Measurements from ENCODE around the gene SIL1. TPM values are rescaled to one million over a fixed set of nuclear protein-coding genes. Genes with fewer than 3 reads are reported as not detected.
"Not testable (repeated sequence)": the region's sequence is repeated elsewhere in the genome, so short reads cannot be mapped to it uniquely, and the experiment has no call there.

SIL1 gene
- polyA plus RNA-seq, 2 donors = 27.2 to 31.7 TPM

GRCh38 chr5:139179778-139180513 lies 18.2 kb downstream of the SIL1 start:
- WGBS, 2 donors = 65 to 68% methylated on average over 8 of the region's 8 CpGs
- H3K4me3 ChIP-seq (ENCODE audit: low read depth in 1 of 2, low read length in 2 of 2); H3K4me1 ChIP-seq (ENCODE audit: control insufficient read depth in 2 of 2, insufficient read depth in 2 of 2, low read length in 1 of 2); H3K27me3 ChIP-seq (ENCODE audit: control insufficient read depth in 1 of 2, insufficient read depth in 2 of 2, low read length in 2 of 2); H3K9me3 ChIP-seq (ENCODE audit: control insufficient read depth in 2 of 2, insufficient read depth in 1 of 2, low read depth in 1 of 2, low read length in 1 of 2); H3K36me3 ChIP-seq (ENCODE audit: control insufficient read depth in 2 of 2, insufficient read depth in 2 of 2, low read length in 1 of 2); H3K27ac ChIP-seq (ENCODE audit: low read depth in 2 of 2, low read length in 1 of 2): not testable (repeated sequence)

DNA sequence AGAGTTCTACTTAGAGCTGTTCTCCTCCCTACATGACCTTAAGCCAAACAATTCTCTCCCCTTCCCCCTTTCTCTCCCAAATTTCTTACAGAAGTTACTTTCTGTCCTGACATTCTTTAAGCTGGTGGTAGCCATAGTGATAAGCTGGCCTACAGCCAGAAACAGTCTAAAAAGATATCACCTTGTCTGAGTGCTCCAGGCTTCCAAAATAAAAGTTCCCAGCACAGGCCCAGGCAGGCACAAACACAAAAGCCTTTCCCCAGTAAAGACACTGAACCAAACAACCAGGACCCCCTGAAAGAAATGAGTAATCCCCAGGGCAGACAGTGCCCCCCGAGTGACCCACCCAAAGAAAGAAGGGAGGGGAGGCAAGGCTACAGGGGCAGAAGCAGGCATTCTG lies 19.2 kb downstream of the SIL1 start:
- peak overlapping the region in 1 of 2 donors; percentile 54 for H3K27ac ChIP-seq (ENCODE audit: low read depth in 2 of 2, low read length in 1 of 2)
- no peak overlapping the region for H3K4me3 ChIP-seq (ENCODE audit: low read depth in 1 of 2, low read length in 2 of 2)
- peaks cover 3 to 4% of the 10 kb centered on the region in 2 donors for H3K4me1 ChIP-seq (ENCODE audit: control insufficient read depth in 2 of 2, insufficient read depth in 2 of 2, low read length in 1 of 2)
- no peaks in the 10 kb centered on the region for H3K9me3 ChIP-seq (ENCODE audit: control insufficient read depth in 2 of 2, insufficient read depth in 1 of 2, low read depth in 1 of 2, low read length in 1 of 2)
- no peaks in the 10 kb centered on the region for H3K27me3 ChIP-seq (ENCODE audit: control insufficient read depth in 1 of 2, insufficient read depth in 2 of 2, low read length in 2 of 2)
- H3K36me3 ChIP-seq (ENCODE audit: control insufficient read depth in 2 of 2, insufficient read depth in 2 of 2, low read length in 1 of 2) = no peaks in the 10 kb centered on the region
- 27 to 41% methylated on average over 1 of the region's 1 CpG for WGBS, 2 donors

DNA sequence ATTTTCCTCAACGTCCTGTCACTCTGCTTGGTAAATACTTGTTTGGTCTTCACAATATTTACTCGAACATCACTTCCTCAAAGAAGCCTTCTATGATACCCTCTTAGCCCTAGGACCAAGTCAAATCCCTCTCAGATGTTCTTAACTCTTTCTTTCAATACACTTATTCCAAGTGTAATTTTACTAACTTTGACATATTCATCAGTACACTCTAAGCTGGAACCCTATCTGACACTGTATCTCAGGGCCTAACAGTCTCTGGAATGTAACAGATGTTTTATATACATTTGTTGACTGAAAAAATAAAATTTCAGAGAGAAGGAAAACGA lies 19.6 kb downstream of the SIL1 start:
- 25 to 26% methylated on average over 3 of the region's 3 CpGs for WGBS, 2 donors
- no peak overlapping the region for H3K4me3 ChIP-seq (ENCODE audit: low read depth in 1 of 2, low read length in 2 of 2)
- no peaks in the 10 kb centered on the region for H3K27me3 ChIP-seq (ENCODE audit: control insufficient read depth in 1 of 2, insufficient read depth in 2 of 2, low read length in 2 of 2)
- H3K4me1 ChIP-seq (ENCODE audit: control insufficient read depth in 2 of 2, insufficient read depth in 2 of 2, low read length in 1 of 2) = peaks cover 3 to 4% of the 10 kb centered on the region in 2 donors
- no peaks in the 10 kb centered on the region for H3K9me3 ChIP-seq (ENCODE audit: control insufficient read depth in 2 of 2, insufficient read depth in 1 of 2, low read depth in 1 of 2, low read length in 1 of 2)
- no peaks in the 10 kb centered on the region for H3K36me3 ChIP-seq (ENCODE audit: control insufficient read depth in 2 of 2, insufficient read depth in 2 of 2, low read length in 1 of 2)
- no peak overlapping the region for H3K27ac ChIP-seq (ENCODE audit: low read depth in 2 of 2, low read length in 1 of 2)

DNA sequence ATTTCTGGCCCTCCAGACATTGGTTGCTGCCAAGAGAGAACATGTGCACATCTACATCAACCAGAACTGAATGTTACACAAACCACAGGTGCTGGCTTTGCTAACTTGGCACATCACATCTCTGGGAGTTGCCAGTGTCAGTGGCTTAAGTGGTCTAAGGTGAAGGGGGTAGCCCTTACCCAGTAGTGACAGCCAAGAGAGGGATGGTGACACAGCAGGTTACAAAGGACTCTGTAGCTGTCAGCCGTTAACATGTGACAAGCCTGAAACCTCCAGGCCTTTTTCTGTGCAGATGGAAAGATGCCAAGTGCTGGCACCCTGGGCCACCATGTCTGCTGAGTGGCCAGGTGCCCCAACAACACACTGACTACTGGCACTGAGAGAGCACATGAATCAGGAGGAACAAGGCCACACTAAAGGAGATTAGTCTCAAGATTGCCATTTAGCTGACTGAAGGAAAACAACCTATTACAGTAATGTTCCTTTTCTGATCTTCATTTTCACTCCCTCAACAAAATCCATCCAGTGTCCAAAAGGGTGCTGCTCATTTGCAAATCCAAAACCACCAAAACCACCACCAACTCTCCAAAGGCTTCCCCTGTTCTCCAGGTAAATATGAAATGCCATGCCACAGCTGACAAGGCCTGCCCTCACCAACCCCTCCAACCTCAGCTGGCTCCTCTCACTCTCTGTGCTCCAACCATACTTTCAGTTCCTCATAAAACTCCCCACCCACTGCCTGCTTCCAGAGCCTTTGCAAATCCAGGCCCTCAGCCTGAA lies 20.2 kb downstream of the SIL1 start:
- Histone ChIP-seq H3K4me1 (ENCODE audit: control insufficient read depth in 2 of 2, insufficient read depth in 2 of 2, low read length in 1 of 2) (peaks cover 3 to 4% of the 10 kb centered on the region in 2 donors), H3K4me3 (ENCODE audit: low read depth in 1 of 2, low read length in 2 of 2) (no peak overlapping the region)

DNA sequence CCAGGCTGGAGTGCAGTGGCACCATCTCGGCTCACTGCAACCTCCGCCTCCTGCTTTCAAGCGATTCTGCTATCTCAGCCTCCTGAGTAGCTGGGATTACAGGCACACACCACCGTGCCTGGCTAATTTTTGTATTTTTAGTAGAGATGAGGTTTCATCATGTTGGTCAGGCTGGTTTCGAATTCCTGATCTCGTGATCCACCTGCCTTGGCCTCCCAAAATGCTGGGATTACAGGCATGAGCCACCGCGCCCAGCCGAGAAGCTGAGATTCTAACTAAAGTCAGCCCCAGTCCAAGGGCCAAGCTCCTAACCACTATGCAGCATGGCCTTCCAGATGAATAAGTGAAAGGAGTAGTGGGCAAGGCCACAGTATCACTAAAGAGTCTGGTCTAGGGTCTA lies 20.9 kb downstream of the SIL1 start:
- not testable (repeated sequence) for H3K9me3 ChIP-seq (ENCODE audit: control insufficient read depth in 2 of 2, insufficient read depth in 1 of 2, low read depth in 1 of 2, low read length in 1 of 2); H3K36me3 ChIP-seq (ENCODE audit: control insufficient read depth in 2 of 2, insufficient read depth in 2 of 2, low read length in 1 of 2); H3K4me3 ChIP-seq (ENCODE audit: low read depth in 1 of 2, low read length in 2 of 2); H3K27ac ChIP-seq (ENCODE audit: low read depth in 2 of 2, low read length in 1 of 2); H3K27me3 ChIP-seq (ENCODE audit: control insufficient read depth in 1 of 2, insufficient read depth in 2 of 2, low read length in 2 of 2); H3K4me1 ChIP-seq (ENCODE audit: control insufficient read depth in 2 of 2, insufficient read depth in 2 of 2, low read length in 1 of 2)
- WGBS, 2 donors = 97 to 100% methylated on average over 9 of the region's 9 CpGs

More for the DNA sequence above, 20.2 kb downstream of the SIL1 start:
- no peaks in the 10 kb centered on the region for H3K9me3 ChIP-seq (ENCODE audit: control insufficient read depth in 2 of 2, insufficient read depth in 1 of 2, low read depth in 1 of 2, low read length in 1 of 2)
- no peak overlapping the region for H3K27ac ChIP-seq (ENCODE audit: low read depth in 2 of 2, low read length in 1 of 2)
- 35 to 52% methylated on average over 1 of the region's 1 CpG for WGBS, 2 donors
- H3K36me3 ChIP-seq (ENCODE audit: control insufficient read depth in 2 of 2, insufficient read depth in 2 of 2, low read length in 1 of 2) = no peaks in the 10 kb centered on the region
- H3K27me3 ChIP-seq (ENCODE audit: control insufficient read depth in 1 of 2, insufficient read depth in 2 of 2, low read length in 2 of 2) = no peaks in the 10 kb centered on the region

DNA sequence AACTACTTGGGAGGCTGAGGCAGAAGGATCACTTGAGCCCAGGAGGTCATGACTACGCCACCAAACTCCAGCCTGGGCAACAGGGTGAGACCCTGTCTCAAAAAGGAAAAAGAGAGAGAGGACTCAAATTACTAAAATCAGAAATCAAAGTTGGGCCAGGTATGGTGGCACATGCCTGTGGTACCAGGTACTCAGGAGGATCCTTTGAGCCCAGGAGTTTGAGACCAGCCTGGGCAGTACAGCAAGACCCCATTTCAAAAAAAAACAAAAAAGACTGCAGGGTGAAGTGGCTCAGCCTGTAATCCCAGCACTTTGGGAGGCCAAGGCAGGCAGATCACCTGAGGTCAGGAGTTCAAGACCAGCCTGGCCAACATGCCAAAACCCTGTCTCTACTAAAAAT lies 23.8 kb downstream of the SIL1 start:
- H3K9me3 ChIP-seq (ENCODE audit: control insufficient read depth in 2 of 2, insufficient read depth in 1 of 2, low read depth in 1 of 2, low read length in 1 of 2); H3K27ac ChIP-seq (ENCODE audit: low read depth in 2 of 2, low read length in 1 of 2); H3K36me3 ChIP-seq (ENCODE audit: control insufficient read depth in 2 of 2, insufficient read depth in 2 of 2, low read length in 1 of 2); H3K27me3 ChIP-seq (ENCODE audit: control insufficient read depth in 1 of 2, insufficient read depth in 2 of 2, low read length in 2 of 2); H3K4me3 ChIP-seq (ENCODE audit: low read depth in 1 of 2, low read length in 2 of 2); H3K4me1 ChIP-seq (ENCODE audit: control insufficient read depth in 2 of 2, insufficient read depth in 2 of 2, low read length in 1 of 2): not testable (repeated sequence)
- WGBS, 2 donors = 94 to 96% methylated on average over 1 of the region's 1 CpG

DNA sequence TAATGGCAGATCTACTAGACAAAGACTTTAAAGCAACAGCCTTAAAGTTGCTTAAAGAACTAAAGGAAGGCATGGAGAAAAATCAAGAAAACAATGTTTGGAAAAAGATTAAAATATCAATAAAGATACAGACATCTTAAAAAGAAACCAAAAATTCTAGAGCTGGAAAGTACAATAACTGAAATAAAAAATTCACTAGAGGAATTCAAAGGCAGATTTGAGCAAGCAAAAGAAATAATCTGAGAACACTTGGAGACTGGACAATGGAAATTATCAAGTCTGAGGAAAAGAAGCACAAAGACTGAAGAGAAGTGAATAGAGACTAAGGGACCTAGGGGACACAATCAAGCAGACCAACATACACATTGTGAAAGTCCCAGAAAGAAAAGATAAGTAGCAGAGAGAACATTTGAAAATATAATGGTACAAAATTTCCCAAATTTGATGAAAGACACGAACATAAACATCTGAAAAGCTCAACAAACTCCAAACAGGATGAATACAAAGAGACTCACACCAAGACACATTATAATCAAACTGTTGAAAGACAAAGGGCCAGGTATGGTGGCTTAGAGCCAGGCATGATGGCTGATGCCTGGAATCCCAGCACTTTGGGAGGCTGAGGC lies 26.3 kb downstream of the SIL1 start:
- H3K27ac ChIP-seq (ENCODE audit: low read depth in 2 of 2, low read length in 1 of 2) = no peak overlapping the region
- H3K4me3 ChIP-seq (ENCODE audit: low read depth in 1 of 2, low read length in 2 of 2) = no peak overlapping the region
- H3K4me1 ChIP-seq (ENCODE audit: control insufficient read depth in 2 of 2, insufficient read depth in 2 of 2, low read length in 1 of 2) = no peaks in the 10 kb centered on the region
- H3K36me3 ChIP-seq (ENCODE audit: control insufficient read depth in 2 of 2, insufficient read depth in 2 of 2, low read length in 1 of 2) = no peaks in the 10 kb centered on the region
- 96 to 100% methylated on average over 1 of the region's 1 CpG for WGBS, 2 donors
- no peaks in the 10 kb centered on the region for H3K27me3 ChIP-seq (ENCODE audit: control insufficient read depth in 1 of 2, insufficient read depth in 2 of 2, low read length in 2 of 2)
- H3K9me3 ChIP-seq (ENCODE audit: control insufficient read depth in 2 of 2, insufficient read depth in 1 of 2, low read depth in 1 of 2, low read length in 1 of 2) = peaks cover 0 to 2% of the 10 kb centered on the region in 2 donors

- H3K4me3 ChIP-seq (ENCODE audit: low read depth in 1 of 2, low read length in 2 of 2) = no peak overlapping the region
- no peaks in the 10 kb centered on the region for H3K27me3 ChIP-seq (ENCODE audit: control insufficient read depth in 1 of 2, insufficient read depth in 2 of 2, low read length in 2 of 2)
- H3K4me1 ChIP-seq (ENCODE audit: control insufficient read depth in 2 of 2, insufficient read depth in 2 of 2, low read length in 1 of 2) = no peaks in the 10 kb centered on the region
- 54 to 68% methylated on average over 5 of the region's 5 CpGs for WGBS, 2 donors
- no peaks in the 10 kb centered on the region for H3K36me3 ChIP-seq (ENCODE audit: control insufficient read depth in 2 of 2, insufficient read depth in 2 of 2, low read length in 1 of 2)
- no peak overlapping the region for H3K27ac ChIP-seq (ENCODE audit: low read depth in 2 of 2, low read length in 1 of 2)
- peaks cover 0 to 2% of the 10 kb centered on the region in 2 donors for H3K9me3 ChIP-seq (ENCODE audit: control insufficient read depth in 2 of 2, insufficient read depth in 1 of 2, low read depth in 1 of 2, low read length in 1 of 2)
These were observed 30.0 kb downstream of the SIL1 start for GRCh38 chr5:139167952-139168720.

GRCh38 chr5:139167533-139167932 lies 30.6 kb downstream of the SIL1 start:
- Histone ChIP-seq H3K27ac (ENCODE audit: low read depth in 2 of 2, low read length in 1 of 2) (no peak overlapping the region), H3K27me3 (ENCODE audit: control insufficient read depth in 1 of 2, insufficient read depth in 2 of 2, low read length in 2 of 2) (no peaks in the 10 kb centered on the region), H3K36me3 (ENCODE audit: control insufficient read depth in 2 of 2, insufficient read depth in 2 of 2, low read length in 1 of 2) (no peaks in the 10 kb centered on the region), H3K4me3 (ENCODE audit: low read depth in 1 of 2, low read length in 2 of 2) (no peak overlapping the region), H3K9me3 (ENCODE audit: control insufficient read depth in 2 of 2, insufficient read depth in 1 of 2, low read depth in 1 of 2, low read length in 1 of 2) (peaks cover 0 to 2% of the 10 kb centered on the region in 2 donors), H3K4me1 (ENCODE audit: control insufficient read depth in 2 of 2, insufficient read depth in 2 of 2, low read length in 1 of 2) (no peaks in the 10 kb centered on the region)
- WGBS, 2 donors = 88 to 92% methylated on average over 2 of the region's 2 CpGs

Data from esophagus (tissue), 2 donors.